NCI-H1092 (cell line): ENCODE measurements around the gene ASMTL.
"Not testable (repeated sequence)": the region's sequence is repeated elsewhere in the genome, so short reads cannot be mapped to it uniquely, and the experiment has no call there.

Source experiments
- DNase-seq: peaks from one replicate; lab custom pipeline; 2025; lab: John Stamatoyannopoulos, UW

The ASMTL gene

DNA sequence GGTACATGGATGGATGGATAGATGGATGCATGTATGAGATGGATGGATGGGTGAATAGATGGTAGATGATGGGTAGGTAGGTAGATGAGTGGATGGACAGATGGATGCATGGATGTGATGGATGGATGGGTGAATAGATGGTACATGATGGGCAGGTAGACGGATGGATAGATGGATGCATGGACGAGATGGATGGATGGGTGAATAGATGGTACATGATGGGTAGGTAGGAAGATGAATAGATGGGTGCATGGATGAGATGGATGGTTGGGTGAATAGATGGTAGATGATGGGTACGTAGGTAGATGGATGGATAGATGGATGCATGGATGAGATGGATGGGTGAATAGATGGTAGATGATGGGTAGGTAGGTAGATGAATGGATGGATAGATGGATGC is 48.8 kb downstream of the ASMTL start:
- not testable (repeated sequence) for DNase-seq

DNA sequence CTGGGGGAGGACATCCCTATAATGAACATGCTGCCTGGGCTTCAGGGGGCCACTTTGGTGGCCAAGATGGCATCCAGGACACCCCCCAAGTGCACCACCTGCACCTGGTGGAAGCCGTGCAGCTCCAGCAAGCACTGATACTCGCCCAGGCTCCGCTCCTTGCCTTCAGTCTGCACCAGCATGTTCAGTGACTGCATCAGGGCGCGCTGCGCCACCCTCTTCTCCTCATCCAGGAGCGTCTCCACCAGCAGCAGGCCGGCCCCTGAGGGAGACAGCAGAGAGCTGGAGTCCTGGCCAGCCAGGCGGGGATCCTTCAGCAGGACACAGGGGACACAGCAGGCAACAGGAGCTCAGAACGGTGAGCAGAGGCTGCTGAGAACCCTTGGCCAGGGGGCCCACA is 49.5 kb downstream of the ASMTL start:
- no peak for DNase-seq

DNA sequence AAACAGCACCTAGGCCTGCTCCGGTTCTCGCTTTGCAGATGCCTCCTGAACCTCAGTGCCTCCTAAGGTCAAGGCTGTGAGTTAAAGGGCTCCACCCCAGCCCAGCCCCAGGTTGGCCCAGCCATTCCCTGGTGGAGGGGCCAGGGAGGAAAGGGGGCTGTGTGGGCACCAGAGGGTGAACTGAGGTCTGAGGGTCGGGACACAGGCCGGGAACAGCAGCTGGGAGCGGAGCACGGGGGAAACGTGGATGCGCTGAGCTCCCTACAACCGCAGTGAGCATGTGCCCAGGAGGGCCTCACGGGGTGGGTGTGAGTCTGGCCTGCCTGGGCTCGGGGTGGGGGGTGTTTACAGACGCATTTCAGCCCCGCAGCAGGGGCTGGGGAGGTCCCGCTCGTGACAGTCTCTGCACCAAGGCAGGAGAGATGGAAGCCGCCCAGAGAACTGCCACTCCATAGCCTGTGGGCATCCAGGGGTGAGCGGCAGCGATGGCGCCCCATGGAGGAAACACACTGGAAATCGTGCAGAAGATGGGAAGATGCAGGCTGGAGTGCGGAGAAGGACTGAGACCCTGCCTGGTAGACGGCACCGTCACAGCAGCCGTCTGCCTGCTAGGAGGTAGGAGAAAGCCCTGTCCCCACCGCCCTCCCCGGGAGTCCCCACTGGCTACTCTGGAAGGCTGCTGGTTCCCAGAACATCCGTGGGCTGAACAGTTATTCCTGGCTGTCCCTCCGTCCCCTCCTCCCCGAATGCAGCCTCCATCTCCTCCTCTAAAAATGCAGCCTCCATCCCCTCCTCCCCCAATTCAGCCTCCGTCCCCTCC is 50.9 kb downstream of the ASMTL start:
- no peak for DNase-seq

DNA sequence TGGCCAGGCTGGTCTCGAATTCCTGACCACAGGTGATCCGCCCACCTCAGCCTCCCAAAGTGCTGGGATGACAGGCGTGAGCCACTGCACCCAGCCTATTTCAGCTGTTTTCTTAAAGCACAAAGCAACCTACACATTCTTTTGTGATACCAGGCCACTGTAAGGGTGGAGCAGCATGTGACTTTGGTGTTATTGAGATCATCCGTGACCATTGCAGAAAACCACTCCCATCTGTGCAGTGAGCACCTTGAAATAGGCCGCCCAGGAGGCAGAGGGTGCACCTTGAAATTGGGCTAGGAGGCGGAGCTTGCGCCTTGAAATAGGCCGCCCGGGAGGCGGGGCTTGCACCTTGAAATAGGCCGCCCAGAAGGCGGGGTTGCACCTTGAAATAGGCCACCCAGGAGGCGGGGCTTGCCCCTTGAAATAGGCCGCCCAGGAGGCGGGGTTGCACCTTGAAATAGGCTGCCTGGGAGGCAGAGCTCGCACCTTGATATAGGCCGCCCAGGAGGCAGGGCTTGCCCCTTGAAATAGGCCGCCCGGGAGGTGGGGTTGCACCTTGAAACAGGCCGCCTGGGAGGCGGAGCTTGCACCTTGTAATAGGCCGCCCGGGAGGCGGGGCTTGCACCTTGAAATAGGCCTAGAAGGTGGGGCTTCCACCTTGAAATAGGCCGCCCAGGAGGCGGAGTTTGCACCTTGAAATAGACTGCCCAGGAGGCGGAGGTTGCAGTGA is 51.8 kb downstream of the ASMTL start:
- DNase-seq, result no peak

DNA sequence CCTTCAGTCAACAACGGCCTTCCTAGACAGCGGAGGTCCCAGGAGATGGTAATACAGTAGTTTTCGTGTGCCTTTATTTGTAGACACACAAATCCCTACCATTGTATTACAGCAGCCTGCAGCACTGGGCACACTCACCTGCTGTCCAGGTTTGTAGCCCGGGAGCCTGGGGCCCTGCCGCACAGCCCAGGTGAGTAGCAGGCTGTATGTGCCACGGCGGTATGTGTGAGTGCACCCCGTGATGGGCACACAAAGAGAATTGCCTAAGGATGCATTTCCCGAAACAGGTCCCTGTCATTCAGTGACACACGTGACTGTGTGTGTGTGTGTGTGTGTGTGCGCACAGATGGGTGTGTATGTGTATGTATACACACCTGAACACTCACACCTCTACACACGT is 52.7 kb downstream of the ASMTL start:
- DNase-seq, result no peak

DNA sequence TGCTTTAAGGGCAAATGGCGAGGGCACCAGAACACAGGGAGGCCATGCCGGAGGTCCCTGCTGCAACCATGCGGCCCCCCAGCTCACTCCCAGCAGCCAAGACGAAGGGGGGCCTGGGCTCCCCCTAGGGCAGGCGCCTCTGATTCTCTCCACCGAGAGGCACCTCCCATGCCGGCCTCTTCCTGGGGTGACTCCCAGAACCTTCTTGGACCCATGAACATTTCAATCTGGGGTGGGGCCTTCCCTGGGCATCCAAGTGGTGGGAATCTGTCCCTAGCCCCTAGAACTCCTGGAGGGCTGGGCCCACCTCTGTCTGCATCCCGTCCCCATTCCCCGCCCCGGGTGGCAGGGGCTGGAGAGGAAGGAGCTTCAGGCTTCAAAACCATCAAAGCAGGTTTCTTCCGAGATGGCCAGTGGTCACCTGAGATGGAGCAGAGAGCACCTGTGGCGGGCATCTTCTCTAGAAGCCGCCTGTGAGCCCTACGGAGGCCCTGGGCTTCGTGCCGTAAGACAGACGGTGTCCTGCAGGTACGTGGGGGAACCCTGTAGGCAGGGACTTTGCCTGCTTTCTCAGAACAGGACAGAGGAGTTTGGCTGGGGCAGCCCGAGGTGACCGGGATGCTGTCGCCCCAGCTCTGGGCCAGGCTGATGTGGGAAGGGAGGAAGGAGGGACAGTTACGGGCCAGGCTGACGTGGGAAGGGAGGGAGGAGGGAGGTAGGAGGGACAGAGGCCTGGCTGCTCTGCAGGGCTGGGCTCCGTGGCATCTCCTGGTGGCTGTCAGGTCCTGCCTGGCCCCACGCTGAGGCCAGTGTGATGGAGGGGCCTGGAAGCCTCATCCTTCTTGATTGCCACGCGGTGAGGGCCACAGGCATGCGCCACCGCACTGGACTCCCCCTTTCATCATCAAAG is 54.0 kb downstream of the ASMTL start:
- DNase-seq, result no peak

DNA sequence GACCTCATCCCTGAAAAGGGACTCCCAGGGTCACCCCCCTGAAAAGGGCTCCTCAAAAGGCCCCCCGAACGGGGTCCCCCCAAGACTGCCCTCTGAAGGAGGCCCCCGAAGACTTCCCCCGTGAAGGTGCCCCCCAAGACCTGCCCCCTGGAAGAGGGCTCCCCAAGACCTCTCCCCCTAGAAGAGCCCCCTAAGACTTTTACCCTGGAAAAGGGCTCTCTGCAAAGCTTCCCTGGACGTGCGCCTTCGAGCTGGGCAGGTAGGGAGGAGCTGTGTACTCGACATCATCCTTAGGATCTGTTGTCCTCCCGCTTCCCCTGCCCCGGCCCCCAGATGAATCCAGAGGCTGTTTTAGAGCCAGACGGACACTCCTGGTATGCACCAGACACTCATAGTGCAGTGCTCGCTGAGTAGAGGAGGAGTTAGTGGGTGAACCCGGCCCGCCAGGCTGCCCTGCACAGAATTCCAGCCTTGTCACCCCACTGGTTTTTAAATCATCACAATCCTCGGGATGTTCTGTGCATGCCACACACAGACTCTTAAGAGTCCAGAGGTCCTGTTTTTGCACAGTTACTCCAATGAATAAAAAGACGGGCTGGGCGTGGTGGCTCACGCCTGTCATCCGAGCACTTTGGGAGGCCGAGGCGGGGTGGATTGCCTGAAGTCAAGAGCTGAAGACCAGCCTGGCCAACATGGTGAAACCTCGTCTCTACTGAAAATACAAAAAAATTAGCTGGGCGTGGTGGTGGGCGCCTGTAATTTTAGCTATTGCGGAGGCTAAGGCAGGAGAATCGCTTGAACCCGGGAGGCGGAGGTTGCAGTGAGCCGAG is 55.1 kb downstream of the ASMTL start:
- DNase-seq, result no peak

DNA sequence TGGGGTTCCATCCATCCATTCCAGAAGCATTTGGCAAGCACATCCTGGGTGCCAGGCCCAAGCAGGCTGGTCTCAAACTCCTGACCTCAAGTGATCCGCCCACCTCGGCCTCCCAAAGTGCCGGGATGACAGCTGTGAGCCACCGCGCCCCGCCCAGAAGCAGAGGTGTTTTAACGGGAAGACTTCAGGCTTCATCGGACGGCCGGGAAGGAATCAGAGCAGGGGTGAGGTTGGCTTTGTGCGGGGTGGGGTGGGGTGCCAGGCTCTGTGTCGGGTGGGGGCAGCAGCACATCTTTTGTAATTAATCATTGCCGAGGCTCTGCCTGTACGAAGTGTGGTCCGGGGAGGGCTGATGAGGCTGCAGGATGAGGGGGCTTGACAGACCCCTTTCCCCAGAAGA is 55.7 kb downstream of the ASMTL start:
- no peak for DNase-seq

DNA sequence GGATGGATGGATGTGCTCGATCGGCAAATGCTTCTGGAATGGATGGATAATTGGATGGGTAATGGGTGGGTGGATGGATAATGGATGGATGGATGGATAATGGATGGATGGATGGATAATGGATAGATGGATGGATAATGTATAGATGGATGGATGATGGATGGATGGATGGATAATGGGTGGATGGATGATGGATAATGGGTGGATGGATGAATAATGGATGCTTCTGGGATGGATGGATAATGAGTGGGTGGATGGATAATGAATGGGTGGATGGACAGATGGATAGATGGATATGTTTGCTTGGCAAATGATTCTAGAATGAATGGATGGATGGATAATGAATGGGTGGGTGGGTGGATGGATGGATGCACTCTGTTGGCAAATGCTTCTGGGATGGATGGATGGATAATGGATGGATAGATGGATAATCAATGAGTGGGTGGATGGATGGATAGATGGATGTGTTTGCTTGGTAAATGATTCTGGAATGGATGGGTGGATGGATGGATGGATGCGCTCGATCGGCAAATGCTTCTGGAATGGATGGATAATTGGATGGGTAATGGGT is 57.0 kb downstream of the ASMTL start:
- no peak for DNase-seq

DNA sequence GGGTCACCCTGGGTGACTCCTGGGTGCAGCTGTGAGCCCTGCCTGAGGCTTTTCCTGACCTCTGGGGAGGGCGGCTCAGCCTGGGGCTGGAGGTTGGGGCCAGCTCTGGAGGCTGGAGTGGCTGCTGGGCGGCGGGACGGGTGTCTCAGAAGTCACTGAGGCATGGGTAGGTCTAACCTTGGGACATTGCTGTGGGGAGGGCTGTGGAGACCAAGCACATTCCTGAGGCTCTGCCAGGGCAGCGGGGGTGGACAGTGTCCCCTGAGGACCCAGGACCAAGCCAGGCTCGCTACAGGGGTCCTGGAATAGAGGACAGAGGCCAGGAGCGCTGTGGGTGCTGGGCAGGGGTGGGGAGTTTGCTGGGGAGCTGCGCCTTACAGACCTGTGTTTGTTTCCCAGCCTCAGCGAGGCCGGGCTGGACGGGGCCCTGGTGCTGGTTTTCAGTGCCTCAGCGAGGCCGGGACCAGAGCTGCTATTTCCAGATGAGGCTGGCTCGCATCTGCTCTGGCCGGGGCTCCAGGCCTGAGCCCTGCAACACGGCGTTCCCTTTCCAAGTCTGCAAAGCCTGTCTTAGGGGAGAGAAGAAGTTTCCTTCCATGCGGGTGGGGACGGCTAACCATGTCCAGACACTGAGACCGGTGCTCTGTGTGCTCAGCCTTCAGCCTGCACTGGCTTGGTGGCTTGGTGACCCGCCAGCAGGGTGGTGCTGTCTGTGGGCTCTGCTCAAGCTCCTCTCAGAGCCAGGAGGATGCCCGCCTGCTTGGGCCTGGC is 57.8 kb downstream of the ASMTL start:
- no peak for DNase-seq

DNA sequence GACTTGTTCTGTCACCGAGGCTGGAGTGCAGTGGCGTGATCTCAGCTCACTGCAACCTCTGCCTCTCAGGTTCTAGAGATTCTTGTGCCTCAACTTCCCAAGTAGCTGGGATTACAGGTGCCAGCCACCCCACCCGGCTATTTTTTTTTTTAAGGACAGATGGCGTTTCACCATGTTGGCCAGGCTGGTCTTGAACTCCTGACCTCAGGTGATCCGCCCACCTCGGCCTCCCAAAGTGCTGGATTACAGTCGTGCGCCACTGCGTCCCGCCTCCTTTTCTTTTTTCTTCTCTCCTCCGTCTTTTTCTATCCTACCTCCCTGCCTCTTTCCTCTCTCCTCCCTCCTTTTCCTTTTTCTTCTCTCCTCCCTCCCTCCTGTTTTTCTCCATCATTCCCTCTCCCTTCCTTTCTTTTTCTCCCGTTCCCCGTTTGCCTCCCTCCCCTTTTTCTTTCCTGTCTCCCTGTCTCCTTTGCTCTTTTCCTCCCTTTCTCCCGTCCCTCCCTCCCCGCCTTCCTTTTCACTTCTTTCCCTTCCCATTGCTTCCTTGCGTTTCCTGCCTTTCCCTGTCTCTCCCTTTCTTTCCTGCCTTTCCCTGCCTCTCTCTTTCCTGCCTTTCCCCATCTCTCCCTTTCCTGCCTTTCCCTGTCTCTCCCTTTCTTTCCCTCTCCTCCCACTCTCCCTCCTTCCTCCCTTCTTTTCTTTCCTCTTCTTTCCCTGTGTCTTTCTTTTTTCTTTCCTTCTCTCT is 58.7 kb downstream of the ASMTL start:
- DNase-seq, result no peak

DNA sequence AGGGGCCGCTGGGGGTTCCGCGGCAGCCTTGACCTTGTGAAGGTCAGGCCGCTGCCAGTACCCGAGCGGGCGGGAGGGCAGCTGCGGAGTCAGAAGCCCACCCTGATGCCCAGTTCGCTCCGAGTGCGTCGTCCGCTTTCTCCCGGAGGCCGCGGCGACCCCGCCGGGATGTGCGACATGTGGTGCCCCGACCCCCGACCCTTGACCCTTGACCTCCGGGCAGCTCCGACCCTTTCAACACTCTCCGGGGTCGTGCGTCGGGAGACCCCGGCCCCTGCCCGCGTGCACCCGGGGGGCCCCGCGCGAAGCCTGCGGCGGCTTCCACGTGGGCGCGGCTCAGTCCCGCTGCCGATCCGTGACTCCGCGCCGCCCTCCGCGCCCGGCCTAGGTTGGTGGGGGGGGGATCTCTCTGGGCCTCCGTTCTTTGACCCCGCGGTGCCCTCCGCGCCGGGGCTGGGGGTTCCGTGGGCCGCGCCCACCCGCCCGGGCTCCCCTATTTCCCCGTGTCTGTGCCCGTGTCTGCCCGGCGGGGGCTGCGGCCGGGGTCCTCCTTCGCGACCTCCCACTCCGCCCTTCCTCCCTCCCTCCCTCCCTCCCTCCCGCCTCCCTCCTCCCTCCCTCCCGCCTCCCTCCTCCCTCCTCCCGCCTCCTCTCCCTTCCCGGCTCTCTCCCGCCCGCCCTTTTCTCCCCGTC is 60.2 kb downstream of the ASMTL start:
- DNase-seq, result no peak

DNA sequence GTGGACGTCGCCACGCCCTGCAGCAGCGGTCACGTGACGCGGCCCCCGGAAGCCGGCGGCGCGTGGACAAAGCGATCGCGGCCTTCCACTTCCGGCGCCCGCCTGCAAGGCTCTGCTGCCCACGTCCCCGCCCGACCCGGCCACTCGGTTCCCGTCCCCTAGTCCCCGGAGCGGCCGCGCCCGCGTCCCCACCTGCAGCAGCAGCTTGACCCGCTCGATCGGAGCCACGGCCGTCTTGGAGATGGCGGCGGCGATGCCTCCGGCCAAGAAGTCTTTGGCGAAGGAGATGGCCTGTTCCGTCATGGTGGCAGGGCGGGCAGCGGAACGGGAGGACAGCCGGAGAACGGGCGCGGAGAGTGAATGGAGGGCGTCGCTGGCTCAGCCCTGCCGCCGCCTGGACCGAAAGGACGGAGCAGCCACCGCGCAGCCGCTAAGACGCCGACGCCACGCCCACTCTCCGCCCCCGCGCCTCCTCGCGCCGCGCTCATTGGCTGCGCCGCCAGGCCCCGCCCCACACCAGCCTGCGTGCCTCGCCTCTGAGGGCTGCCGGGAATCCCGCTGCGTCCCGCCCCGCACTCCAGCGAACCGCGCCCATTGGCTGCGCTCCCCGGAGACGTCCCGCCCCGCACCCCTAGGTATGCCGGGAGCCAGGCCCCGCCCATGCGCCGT is 60.9 kb downstream of the ASMTL start, which contains the start of gene SLC25A6:
SLC25A6 (minus strand) TSS at position 407 of the 669 bp plus-strand sequence; CDS start at position 303, 104 bp downstream.
- DNase-seq, result no peak

DNA sequence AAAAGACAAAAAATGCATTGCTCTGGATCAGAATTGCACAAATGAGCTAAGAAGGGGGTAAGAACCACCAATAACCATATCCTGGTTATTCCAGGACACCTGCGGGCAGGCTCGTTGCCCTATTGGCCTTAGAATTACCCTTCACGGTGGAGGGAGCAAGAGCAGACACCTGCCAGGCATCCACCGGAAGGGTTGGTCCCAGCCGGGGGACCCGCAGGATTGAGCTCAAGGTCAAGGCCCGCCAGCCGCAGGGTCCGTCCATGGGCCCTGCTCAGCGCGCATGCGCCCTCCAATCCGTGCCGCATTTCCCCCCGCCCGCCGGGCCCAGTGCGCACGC is 61.4 kb downstream of the ASMTL start:
- DNase-seq, result no peak

DNA sequence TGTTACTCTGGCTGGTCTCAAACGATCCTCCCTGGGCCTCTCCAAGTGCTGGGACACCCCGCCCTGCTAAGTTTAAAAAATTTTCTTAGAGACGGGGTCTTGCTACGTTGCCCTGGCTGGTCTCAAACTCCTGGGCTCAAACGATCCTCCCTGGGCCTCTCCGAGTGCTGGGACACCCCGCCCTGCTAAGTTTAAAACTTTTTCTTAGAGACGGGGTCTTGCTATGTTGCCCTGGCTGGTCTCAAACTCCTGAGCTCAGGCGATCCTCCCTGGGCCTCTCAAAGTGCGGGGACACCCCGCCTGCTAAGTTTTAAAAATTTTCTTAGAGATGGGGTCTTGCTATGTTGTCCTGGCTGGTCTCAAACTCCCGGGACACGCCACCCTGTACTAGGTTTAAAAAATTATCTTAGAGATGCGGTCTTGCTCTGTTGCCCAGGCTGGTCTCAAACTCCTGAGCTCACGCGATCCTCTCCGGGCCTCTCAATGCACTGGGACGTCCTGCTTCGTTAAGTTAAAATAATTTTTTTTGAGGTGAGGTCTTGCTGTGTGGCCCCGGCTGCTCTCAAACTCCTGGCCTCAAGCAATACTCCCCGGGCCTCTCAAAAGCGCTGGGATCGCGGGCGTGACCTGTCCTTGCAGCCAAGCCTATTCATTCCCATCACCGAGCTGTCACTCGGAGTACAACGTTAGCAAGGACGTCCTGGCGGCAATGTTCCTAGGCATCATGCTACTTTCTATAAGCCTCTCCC is 61.9 kb downstream of the ASMTL start:
- DNase-seq, result no peak

DNA sequence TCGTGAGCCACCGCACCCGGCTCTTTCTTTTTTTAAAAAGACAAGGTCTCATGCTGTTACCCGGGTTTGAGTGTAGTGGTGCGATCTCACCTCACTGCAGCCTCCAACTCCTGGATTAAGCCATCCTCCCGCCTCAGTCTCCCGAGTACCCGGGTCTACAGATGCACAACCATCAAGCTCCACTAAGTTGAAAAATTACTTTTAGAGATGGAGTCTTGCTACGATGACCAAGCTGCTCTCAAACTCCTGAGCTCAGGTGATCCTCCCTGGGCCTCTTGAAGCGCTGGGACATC is 62.8 kb downstream of the ASMTL start:
- DNase-seq, result no peak

DNA sequence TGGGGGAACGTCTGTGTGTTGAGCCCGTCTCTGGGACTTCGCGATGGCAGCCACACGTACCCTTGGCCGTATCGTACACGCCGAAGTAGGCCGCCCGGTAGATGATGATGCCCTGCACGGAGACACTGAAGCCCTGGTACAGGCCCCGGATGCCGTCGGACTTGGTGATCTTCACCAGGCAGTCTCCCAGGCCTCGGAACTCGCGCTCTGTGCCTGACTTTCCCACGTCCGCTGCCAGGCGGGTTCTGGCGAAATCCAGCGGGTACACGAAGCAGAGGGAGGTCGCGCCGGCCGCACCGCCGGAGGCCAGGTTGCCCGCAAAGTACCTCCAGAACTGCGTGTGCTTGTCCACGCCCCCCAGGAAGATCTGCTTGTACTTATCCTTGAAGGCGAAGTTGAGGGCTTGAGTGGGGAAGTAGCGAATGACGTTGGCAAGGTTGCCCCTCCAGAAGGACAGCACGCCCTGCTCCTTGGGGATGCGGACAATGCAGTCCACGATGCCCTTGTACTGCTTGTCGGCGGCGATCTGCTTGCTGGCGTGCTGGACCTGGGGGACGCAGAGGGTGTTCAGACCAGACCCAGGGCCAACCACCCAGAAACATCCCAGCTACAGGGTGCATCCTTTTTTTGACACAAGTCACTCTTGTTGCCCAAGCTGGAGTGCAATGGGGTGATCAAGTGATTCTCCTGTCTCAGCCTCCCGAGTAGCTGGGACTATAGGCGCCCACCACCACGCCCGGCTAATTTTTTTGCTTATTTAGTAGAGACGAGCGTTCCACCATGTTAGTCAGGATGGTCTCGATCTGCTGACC is 63.3 kb downstream of the ASMTL start:
- DNase-seq, result no peak
